Subcutaneous adipose tissue (tissue), 4 donors: Measurements from ENCODE around the gene ZDHHC1. TPM values are rescaled to one million over a fixed set of nuclear protein-coding genes. Genes with fewer than 3 reads are reported as not detected.

Experiments used
- total RNA-seq, 4 donors: library from RNA; depleted of rRNA; stranded (reverse); fragments of >200 nt; gene quantifications; one replicate each; pipeline ENCODE4 v1.1.0, GENCODE V29; 2016
- TF ChIP-seq, protein P1 (sequence below): fragments of 450-650 bp; IDR thresholded peaks from one replicate; pipeline ENCODE4 v1.5.1; 2016; ENCODE audit warnings: low read depth, mild to moderate bottlenecking, control low read depth, antibody characterized with exemption, moderate library complexity

The ZDHHC1 gene
- total RNA-seq, 4 donors from 2014 or later: 8.6 to 13.0 (median 11.4) TPM

DNA sequence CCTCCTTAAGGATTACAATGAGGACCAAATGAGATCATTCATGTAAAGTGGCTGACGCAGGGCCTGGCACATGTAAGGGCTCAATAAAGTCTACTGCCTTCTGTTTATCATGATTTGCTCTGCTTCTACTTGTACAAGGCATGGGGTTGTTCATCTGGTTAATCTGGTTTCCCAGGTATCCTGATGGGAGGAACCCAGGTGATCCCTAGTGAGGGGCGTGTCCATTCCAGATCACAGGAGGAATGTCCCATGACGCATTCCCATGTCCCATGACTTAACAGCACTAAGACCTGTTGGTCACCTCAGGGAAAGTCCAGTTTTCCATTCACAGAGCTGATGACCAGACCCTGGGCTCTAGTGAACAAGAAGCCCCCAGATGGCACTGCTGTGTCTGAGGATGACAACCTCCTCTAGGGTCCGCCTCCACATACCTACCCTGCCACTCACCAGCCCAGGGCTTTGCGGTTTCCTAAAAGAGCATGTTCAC lies 11.5 kb downstream of the ZDHHC1 start:
- TF ChIP-seq, protein P1, sequence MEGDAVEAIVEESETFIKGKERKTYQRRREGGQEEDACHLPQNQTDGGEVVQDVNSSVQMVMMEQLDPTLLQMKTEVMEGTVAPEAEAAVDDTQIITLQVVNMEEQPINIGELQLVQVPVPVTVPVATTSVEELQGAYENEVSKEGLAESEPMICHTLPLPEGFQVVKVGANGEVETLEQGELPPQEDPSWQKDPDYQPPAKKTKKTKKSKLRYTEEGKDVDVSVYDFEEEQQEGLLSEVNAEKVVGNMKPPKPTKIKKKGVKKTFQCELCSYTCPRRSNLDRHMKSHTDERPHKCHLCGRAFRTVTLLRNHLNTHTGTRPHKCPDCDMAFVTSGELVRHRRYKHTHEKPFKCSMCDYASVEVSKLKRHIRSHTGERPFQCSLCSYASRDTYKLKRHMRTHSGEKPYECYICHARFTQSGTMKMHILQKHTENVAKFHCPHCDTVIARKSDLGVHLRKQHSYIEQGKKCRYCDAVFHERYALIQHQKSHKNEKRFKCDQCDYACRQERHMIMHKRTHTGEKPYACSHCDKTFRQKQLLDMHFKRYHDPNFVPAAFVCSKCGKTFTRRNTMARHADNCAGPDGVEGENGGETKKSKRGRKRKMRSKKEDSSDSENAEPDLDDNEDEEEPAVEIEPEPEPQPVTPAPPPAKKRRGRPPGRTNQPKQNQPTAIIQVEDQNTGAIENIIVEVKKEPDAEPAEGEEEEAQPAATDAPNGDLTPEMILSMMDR: no peak

DNA sequence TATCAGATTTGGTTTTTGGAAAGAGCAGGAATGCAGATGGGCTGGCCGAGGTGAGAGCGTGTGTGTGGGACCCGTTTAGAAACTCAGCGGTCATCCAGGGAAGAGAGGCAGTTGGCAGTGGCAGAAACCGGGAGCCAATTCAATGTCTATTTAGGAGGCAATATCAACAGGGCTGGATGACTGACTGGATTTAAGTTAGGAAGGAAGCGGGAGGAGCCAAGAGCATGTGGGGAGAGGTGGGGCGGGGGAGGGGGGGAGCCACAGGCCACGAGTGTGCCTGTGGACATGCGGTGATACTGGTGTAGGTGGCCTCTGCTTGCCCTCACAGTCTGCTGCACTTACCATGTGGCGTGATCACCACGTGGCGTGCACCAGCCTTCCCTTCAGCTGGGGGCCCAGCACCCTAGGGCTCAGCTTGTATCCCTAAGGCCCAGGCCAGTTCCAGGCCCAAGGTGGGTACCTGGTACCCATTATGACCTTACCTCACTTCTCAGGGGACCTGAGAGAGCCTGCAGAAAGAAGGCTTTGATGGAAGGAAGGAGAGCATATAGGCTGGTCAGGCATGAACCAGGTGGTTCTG lies 12.2 kb downstream of the ZDHHC1 start:
- TF ChIP-seq, protein P1: no peak

DNA sequence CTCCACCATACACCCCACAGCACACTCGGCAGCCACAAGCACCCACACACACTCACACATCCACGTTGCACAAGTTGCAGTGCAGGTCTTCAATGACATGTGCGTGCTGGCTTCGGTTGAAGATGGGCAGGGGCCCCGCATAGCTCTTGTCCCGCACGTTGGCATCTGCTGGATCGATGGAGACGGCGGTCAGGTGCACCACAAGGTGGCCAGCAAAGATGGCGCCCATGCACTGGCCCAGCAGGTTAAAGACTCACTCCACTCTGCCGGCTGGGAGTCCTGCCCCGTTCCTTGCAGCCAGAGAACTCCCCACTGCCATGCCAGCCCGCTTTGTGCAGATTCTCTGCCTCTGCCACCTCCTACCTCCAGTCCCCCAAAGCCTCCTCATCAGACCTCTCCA lies 15.4 kb downstream of the ZDHHC1 start:
- TF ChIP-seq, protein P1: no peak

DNA sequence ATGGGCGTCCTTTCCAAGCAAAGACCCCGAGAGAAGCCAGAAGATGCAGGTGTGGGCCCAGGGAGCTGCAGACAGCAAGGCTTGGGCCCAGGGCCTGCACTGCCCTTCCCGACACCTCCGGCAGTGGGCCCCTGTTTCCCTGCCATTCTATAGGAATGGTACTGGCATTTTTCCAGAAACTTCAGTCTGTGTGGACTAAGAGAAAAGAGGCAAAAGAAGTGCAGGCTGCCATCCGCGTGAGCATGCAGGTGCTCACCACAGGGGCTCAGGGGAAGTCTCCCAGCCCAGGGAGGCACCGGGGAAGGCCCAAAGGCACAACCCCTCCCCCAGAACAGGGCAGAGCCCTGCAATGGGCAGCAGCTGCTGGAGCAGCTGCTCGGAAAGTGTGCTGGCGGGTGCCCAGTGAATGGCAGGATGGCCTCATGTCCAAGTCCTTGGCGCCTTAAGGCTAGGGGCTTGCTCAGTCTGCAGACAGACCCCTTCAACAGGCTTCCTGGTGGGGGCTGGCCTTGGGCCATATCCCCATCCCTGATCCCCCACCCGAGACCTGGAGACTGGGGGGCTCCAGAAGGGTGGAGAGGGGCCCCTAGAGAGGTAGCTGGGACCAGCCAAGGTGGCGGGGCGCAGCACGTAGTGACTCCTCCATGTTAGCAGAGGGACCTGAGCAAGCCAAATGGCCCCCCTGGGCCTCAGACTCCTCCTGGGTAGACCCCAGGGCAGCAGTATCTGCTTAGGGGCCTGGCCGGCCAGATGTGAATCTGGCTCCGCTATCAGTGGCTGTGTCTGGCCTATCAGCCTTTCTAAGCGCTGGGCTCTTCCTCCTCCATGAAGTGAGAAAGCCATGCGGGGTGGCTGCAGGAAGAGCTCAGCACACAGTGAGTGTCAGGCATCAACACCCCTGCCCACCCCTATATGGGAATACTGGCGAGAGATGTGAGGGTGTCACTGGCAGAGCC lies 16.2 kb downstream of the ZDHHC1 start:
- TF ChIP-seq, protein P1: no peak

DNA sequence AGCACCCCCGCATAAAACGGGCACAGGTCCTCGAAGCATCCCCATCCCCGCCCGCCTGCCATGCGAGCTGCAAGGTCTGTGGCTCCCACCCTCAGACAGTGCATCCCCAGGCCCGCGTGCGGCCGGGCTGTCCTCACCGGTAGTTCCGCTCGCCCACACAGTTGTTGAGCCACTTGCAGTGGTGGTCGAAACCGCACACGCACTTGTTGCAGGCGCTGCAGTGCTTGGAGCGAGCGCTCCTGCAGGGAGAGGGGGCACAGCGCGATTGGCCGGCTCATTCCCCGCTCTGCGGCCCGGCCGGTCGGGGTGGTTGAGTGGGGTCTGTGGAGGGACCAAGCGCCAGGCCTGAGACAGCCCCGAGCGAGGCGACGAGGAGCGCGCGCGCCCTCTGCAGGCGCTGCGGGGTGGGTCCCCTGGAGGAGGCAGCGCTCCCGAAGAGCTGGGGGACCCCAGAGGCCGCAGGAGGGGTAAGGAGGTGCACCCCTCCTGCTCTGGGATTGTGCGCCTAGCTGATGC lies 17.0 kb downstream of the ZDHHC1 start:
- TF ChIP-seq, protein P1: no peak

DNA sequence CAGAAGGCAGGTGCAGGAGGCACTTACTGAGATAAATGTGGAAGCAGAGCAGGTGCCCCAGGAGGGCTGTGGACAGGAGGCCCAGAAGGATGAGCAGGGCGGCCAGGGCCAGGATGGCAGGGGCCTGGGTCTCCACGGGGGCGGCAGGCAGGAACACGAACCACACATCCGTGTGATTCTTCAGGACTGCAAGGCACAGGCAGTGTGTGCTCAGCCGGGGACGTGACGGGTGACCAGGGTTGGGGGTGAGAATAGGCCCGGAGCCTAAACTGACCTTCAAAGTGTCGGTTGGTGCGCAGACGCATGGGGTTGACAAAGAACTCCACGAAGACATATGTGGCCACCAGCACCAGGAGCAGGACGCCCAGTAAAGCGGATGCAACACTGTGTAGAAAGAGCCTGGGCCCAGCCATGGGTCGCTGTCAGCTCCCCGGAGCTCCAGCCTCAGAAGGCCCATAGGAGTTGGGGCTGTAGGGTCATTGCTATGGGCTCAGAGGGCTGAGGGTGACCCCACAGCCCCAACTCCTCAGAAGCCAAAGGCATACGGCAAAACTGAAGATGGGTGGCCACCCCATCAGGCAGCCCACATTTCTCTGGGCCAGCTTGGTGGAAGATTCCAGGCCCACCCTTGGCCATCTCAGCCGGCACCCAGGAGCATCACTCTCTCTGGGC lies 17.6 kb downstream of the ZDHHC1 start:
- TF ChIP-seq, protein P1: no peak
